ENCODE measurements around the gene DISC1. TPM values are rescaled to one million over a fixed set of nuclear protein-coding genes. Genes with fewer than 3 reads are reported as not detected.

Gene DISC1
- total and polyA plus RNA-seq, 5 donors = 2.3 to 7.4 (median 4.6) TPM

DNA sequence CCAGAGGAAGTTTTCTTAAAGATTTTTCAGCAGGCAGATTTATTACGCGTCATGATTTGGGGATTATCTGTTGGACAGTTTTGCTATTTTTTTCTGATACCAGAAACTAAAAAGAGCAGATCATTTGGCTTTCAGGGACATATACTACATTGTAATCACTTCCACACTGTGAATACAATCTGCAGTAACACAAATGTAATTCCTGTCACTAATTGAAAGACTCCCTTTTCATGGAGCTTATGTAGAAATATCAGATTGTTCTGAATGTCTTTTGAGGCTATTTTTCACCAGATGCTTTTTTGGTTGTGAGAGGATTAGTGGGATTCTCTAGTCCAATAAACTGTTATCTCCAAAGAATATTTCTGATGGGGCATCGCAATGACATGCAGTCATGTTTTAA lies 464.2 kb downstream of the DISC1 start:
- no peaks in the 10 kb centered on the region for H3K4me1 ChIP-seq (ENCODE audit: control insufficient read depth, insufficient read depth, low read length)
- no peak for ATAC-seq
- no peaks in the 10 kb centered on the region for H3K27me3 ChIP-seq (ENCODE audit: control insufficient read depth, insufficient read depth)
- no peak overlapping the region for H3K27ac ChIP-seq (ENCODE audit: low read length)
- WGBS = 45% methylated on average over 3 of the region's 3 CpGs
- H3K9me3 ChIP-seq (ENCODE audit: control insufficient read depth, low read length) = no peaks in the 10 kb centered on the region
- no peak for DNase-seq
- intact Hi-C loops (cut with DNase I) = no loop called here
- no peak overlapping the region for H3K4me3 ChIP-seq (ENCODE audit: low read length)

Other genes starting within 250 kb of the DISC1 start
- gene EGLN1, start 204.5 kb upstream of the DISC1 start, total RNA-seq = 10 to 100 TPM; 54.1 to 79.9 (median 71.0) TPM
- 27.9 TPM for gene EGLN1, start 204.5 kb upstream of the DISC1 start, polyA plus RNA-seq
- gene TSNAX, start 98.1 kb upstream of the DISC1 start, total RNA-seq = 10 to 100 TPM; 31.9 to 39.9 (median 36.5) TPM
- 16.6 TPM for gene TSNAX, start 98.1 kb upstream of the DISC1 start, polyA plus RNA-seq

Measured in right cardiac atrium (tissue), 5 donors.